Smooth muscle cell (in vitro differentiated cells): ENCODE results near the gene TNFSF11. TPM values are rescaled to one million over a fixed set of nuclear protein-coding genes. Genes with fewer than 3 reads are reported as not detected.

ENCODE experiments used
- DNase-seq: peaks from one replicate; lab custom pipeline; 2025; ENCODE audit not compliant: unreplicated experiment; lab: John Stamatoyannopoulos, UW
- H2AFZ ChIP-seq: fragments of 200-600 bp; sonication (generic); 2 replicates; pipeline ENCODE4 v1.6.0; 2016; ENCODE audit warnings: antibody characterized with exemption, low read depth, mild to moderate bottlenecking
- H3F3A ChIP-seq: fragments of 200-600 bp; sonication (generic); 2 replicates; pipeline ENCODE4 v1.6.0; 2017; ENCODE audit warnings: antibody characterized with exemption, low read depth
- H3K27ac ChIP-seq: fragments of 200-600 bp; sonication (generic); 2 replicates; pipeline ENCODE4 v1.5.1; 2016; ENCODE audit warnings: low read depth, mild to moderate bottlenecking
- H3K27me3 ChIP-seq: fragments of 200-600 bp; sonication (generic); 2 replicates; pipeline ENCODE4 v1.6.1; 2016; ENCODE audit warnings: low read depth, mild to moderate bottlenecking
- H3K36me3 ChIP-seq: fragments of 200-600 bp; sonication (generic); 2 replicates; pipeline ENCODE4 v1.5.1; 2016; ENCODE audit warnings: low read depth
- H3K4me1 ChIP-seq: fragments of 200-600 bp; sonication (generic); 2 replicates; pipeline ENCODE4 v1.5.1; 2016; ENCODE audit warnings: low read depth
- H3K4me2 ChIP-seq: fragments of 200-600 bp; sonication (generic); 2 replicates; pipeline ENCODE4 v1.6.0; 2016; ENCODE audit warnings: mild to moderate bottlenecking
- H3K4me3 ChIP-seq: fragments of 200-600 bp; sonication (generic); 2 replicates; pipeline ENCODE4 v1.5.1; 2016; ENCODE audit warnings: mild to moderate bottlenecking
- H3K79me2 ChIP-seq: fragments of 200-600 bp; sonication (generic); 2 replicates; pipeline ENCODE4 v1.6.0; 2016; ENCODE audit warnings: low read depth, mild to moderate bottlenecking
- H3K9ac ChIP-seq: fragments of 200-600 bp; sonication (generic); 2 replicates; pipeline ENCODE4 v1.6.0; 2016; ENCODE audit warnings: low read depth
- H3K9me3 ChIP-seq: fragments of 200-600 bp; sonication (generic); replicated peaks from 2 replicates; pipeline ENCODE4 v1.5.1; 2016; ENCODE audit warnings: low read depth
- H4K20me1 ChIP-seq: fragments of 200-600 bp; sonication (generic); 2 replicates; pipeline ENCODE4 v1.6.0; 2016; ENCODE audit warnings: low read depth
- WGBS: methylation state at CpG from one replicate; pipeline ENCODE4 v1.1.7; 2016; ENCODE audit warnings: low lambda C conversion rate; 5-methylcytosine and 5-hydroxymethylcytosine counted together
- polyA plus RNA-seq: library from polyadenylated mRNA; unstranded; fragments of >200 nt; fragmentation: Nextera tagmentation; extraction: Ambion mirVana; gene quantifications from 2 replicates; pipeline ENCODE4 v1.2.1, GENCODE V29; 2016
- total RNA-seq: library from RNA; depleted of rRNA; stranded (reverse); fragments of >200 nt; gene quantifications from 2 replicates; pipeline ENCODE4 v1.2.3, GENCODE V29; 2014
- TF ChIP-seq, protein P1 (sequence below): fragments of 200-600 bp; sonication (generic); IDR thresholded peaks from 2 replicates; pipeline ENCODE4 v1.5.1; 2017; ENCODE audit warnings: borderline replicate concordance, mild to moderate bottlenecking, antibody characterized with exemption; ENCODE audit not compliant: insufficient read depth, poor library complexity, severe bottlenecking

Gene TNFSF11
- total and polyA plus RNA-seq, 2 experiments from 2014 or later, result not detected

DNA sequence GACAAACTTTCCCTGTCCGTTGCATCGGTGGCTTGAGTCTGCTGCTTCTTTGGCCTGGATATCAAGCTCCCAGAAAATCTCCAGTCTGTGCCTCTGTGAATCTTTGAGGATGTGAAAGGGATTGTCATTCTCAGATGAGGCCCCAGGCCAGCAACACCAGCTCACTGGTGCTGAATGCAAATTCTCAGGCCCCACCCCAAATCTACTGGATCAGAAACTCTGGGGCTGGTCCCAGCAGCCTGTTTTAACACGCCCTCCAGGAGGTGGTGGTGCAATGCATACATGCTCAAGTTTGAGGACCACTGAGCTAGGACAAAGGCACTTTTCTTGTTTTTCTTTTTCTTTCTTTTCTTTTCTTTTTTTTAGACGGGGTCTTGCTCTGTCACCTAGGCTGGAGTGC, 23.6 kb downstream of the TNFSF11 start:
- Histone ChIP-seq H3K9ac (no peak overlapping the region), H3K27me3 (peaks cover 7% of the 10 kb centered on the region), H3K9me3 (no peaks in the 10 kb centered on the region), H3F3A (no peaks in the 10 kb centered on the region), H2AFZ (no peak overlapping the region), H3K4me2 (no peak overlapping the region), H4K20me1 (no peaks in the 10 kb centered on the region), H3K36me3 (no peaks in the 10 kb centered on the region), H3K4me3 (no peak overlapping the region), H3K4me1 (peaks cover 3% of the 10 kb centered on the region), H3K79me2 (no peaks in the 10 kb centered on the region), H3K27ac (no peak overlapping the region)
- DNase-seq, result no peak
- TF ChIP-seq, protein P1, sequence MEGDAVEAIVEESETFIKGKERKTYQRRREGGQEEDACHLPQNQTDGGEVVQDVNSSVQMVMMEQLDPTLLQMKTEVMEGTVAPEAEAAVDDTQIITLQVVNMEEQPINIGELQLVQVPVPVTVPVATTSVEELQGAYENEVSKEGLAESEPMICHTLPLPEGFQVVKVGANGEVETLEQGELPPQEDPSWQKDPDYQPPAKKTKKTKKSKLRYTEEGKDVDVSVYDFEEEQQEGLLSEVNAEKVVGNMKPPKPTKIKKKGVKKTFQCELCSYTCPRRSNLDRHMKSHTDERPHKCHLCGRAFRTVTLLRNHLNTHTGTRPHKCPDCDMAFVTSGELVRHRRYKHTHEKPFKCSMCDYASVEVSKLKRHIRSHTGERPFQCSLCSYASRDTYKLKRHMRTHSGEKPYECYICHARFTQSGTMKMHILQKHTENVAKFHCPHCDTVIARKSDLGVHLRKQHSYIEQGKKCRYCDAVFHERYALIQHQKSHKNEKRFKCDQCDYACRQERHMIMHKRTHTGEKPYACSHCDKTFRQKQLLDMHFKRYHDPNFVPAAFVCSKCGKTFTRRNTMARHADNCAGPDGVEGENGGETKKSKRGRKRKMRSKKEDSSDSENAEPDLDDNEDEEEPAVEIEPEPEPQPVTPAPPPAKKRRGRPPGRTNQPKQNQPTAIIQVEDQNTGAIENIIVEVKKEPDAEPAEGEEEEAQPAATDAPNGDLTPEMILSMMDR, result no peak
- WGBS, result 95% methylated on average over 4 of the region's 4 CpGs

DNA sequence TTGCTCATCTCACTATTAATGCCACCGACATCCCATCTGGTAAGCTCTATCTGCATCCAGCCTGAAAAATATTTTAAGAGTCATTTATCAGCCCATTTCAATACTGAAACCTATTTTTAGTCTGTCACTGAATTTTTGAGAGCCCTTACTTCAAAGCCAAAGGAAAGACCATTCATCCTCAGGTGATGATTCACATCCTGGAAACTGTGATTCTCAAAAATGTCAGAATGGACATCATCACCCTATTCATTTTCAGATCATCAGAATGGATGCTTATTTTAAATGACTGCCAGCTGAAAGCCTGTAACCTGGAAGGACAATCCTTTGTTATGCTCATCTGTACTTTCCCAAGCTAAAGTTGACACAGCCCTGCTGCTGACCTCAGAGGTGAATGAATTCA, 27.0 kb downstream of the TNFSF11 start:
- H2AFZ ChIP-seq, result no peak overlapping the region
- TF ChIP-seq, protein P1, result no peak
- no peaks in the 10 kb centered on the region for H3K4me1 ChIP-seq
- no peaks in the 10 kb centered on the region for H3F3A ChIP-seq
- H3K79me2 ChIP-seq, result no peaks in the 10 kb centered on the region
- no peaks in the 10 kb centered on the region for H3K27me3 ChIP-seq
- no peaks in the 10 kb centered on the region for H3K36me3 ChIP-seq
- no peaks in the 10 kb centered on the region for H4K20me1 ChIP-seq
- no peak overlapping the region for H3K27ac ChIP-seq
- DNase-seq, result no peak
- no peak overlapping the region for H3K9ac ChIP-seq
- no peak overlapping the region for H3K4me3 ChIP-seq
- no peaks in the 10 kb centered on the region for H3K9me3 ChIP-seq
- H3K4me2 ChIP-seq, result no peak overlapping the region
- WGBS, result 64% methylated on average over 1 of the region's 1 CpG

DNA sequence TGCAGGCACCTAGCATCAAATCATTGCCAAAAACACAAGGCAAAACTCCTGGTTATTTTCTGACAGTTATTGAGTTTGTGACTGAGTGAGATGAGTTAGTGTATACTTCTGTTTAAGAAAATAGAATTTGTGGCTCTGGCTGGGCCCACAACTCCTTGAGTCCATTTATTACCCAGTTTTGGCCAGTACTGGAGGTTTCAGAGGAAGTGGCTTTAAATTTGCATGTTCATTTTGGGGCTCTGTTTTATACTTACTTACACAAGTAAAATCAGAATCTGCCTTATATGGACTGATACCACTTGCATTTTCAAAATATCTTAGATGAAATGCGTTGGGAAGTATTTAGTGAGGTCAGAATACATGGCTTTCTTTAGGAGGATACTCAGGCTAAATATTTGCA, 29.0 kb downstream of the TNFSF11 start:
- 89% methylated on average over 1 of the region's 1 CpG for WGBS
- H3K4me1 ChIP-seq, result no peaks in the 10 kb centered on the region
- no peaks in the 10 kb centered on the region for H3K9me3 ChIP-seq
- no peaks in the 10 kb centered on the region for H4K20me1 ChIP-seq
- no peak overlapping the region for H3K9ac ChIP-seq
- H2AFZ ChIP-seq, result no peak overlapping the region
- H3K36me3 ChIP-seq, result no peaks in the 10 kb centered on the region
- no peak overlapping the region for H3K27ac ChIP-seq
- no peaks in the 10 kb centered on the region for H3F3A ChIP-seq
- no peak overlapping the region for H3K4me3 ChIP-seq
- H3K79me2 ChIP-seq, result no peaks in the 10 kb centered on the region
- DNase-seq, result no peak
- H3K27me3 ChIP-seq, result no peaks in the 10 kb centered on the region
- TF ChIP-seq, protein P1, result no peak
- H3K4me2 ChIP-seq, result no peak overlapping the region

DNA sequence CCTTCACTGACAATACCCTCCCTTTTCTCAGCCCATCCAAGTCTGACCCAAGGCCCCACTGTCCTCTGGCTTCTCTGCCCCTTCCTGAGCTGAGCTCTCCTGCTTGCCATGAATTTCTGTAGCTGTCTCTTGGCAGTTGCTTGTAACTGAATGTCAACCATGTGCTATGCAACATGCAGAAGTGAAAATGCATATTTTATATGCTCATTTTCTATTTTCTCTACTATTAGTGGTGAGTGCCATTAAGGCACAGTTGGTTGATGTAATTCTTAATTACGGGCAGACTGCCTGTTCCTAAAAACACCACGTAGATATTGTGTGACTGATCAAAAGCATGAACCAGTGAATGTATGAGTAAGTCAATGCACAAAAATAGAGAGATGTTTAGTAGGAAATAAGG, 29.6 kb downstream of the TNFSF11 start:
- Histone ChIP-seq H3K4me2 (no peak overlapping the region), H3K36me3 (no peaks in the 10 kb centered on the region), H3K9me3 (no peaks in the 10 kb centered on the region), H3F3A (no peaks in the 10 kb centered on the region), H4K20me1 (no peaks in the 10 kb centered on the region), H3K4me1 (no peaks in the 10 kb centered on the region), H2AFZ (no peak overlapping the region), H3K27me3 (no peaks in the 10 kb centered on the region), H3K79me2 (no peaks in the 10 kb centered on the region), H3K4me3 (no peak overlapping the region), H3K9ac (no peak overlapping the region), H3K27ac (no peak overlapping the region)
- TF ChIP-seq, protein P1, result no peak
- DNase-seq, result no peak
- WGBS, result 91% methylated on average over 2 of the region's 2 CpGs
